WTC11 (cell line): Measurements from ENCODE around the gene USH1G. TPM values are rescaled to one million over a fixed set of nuclear protein-coding genes. Genes with fewer than 3 reads are reported as not detected.

ENCODE experiments used
- ATAC-seq: fragments of 200-7000 bp; cut with Tn5 transposase; 2 replicates; pipeline ENCODE4 v1.10.0; 2021; ENCODE audit warnings: mild to moderate bottlenecking, moderate library complexity
- CTCF ChIA-PET: fragments of 300-600 bp; sonication (Branson Sonifier 250); formaldehyde crosslinking; loops from one replicate; lab custom pipeline; 2021; ENCODE audit warnings: antibody characterized with exemption; lab: Charles Lee
- POLR2A ChIA-PET: fragments of 350-600 bp; sonication (Branson Sonifier 250); formaldehyde crosslinking; loops from one replicate; lab custom pipeline; 2021; ENCODE audit warnings: antibody characterized with exemption; lab: Charles Lee
- DNase-seq: peaks from one replicate; pipeline ENCODE4 v3.0.0; 2021; ENCODE audit warnings: low spot score
- H3K27ac Mint-ChIP-seq: 2 replicates; pipeline ENCODE4 v1.8.0; 2021; ENCODE audit warnings: mixed read lengths
- H3K27me3 Mint-ChIP-seq: 2 replicates; pipeline ENCODE4 v1.8.0; 2021; ENCODE audit warnings: low read depth, mild to moderate bottlenecking, moderate library complexity, mixed read lengths
- H3K36me3 Mint-ChIP-seq: 2 replicates; pipeline ENCODE4 v1.8.0; 2021; ENCODE audit warnings: mixed read lengths
- H3K4me1 Mint-ChIP-seq: 2 replicates; pipeline ENCODE4 v1.8.0; 2022; ENCODE audit warnings: mixed read lengths
- H3K4me3 Mint-ChIP-seq: 2 replicates; pipeline ENCODE4 v1.8.0; 2021; ENCODE audit warnings: mild to moderate bottlenecking, moderate library complexity, mixed read lengths
- H3K9me3 Mint-ChIP-seq: 2 replicates; pipeline ENCODE4 v1.8.0; 2021; ENCODE audit warnings: mixed read lengths
- ELF4 ChIP-seq: sonication (generic); formaldehyde crosslinking; IDR thresholded peaks from 2 replicates; pipeline ENCODE4 v1.8.1; 2022; ENCODE audit warnings: low read depth, mild to moderate bottlenecking, moderate library complexity, missing genetic modification reagents
- FOXK1 ChIP-seq: sonication (generic); formaldehyde crosslinking; IDR thresholded peaks from 2 replicates; pipeline ENCODE4 v1.8.0; 2022; ENCODE audit warnings: mild to moderate bottlenecking, moderate library complexity, missing genetic modification reagents
- IRF2 ChIP-seq: sonication (generic); formaldehyde crosslinking; IDR thresholded peaks from 2 replicates; pipeline ENCODE4 v1.8.0; 2022; ENCODE audit warnings: low read depth, missing genetic modification reagents, borderline replicate concordance
- JUN ChIP-seq: sonication (generic); formaldehyde crosslinking; IDR thresholded peaks from 2 replicates; pipeline ENCODE4 v1.8.0; 2023; ENCODE audit warnings: mild to moderate bottlenecking, missing genetic modification reagents
- KAT7 ChIP-seq: sonication (generic); formaldehyde crosslinking; IDR thresholded peaks from 2 replicates; pipeline ENCODE4 v1.8.1; 2023; ENCODE audit warnings: missing genetic modification reagents, mild to moderate bottlenecking, borderline replicate concordance
- MAX ChIP-seq: sonication (generic); formaldehyde crosslinking; IDR thresholded peaks from 2 replicates; pipeline ENCODE4 v1.8.0; 2022; ENCODE audit warnings: mild to moderate bottlenecking, missing genetic modification reagents
- NFATC4 ChIP-seq: fragments of 250-450 bp; sonication (Bioruptor Pico); IDR thresholded peaks from 2 replicates; pipeline ENCODE4 v1.9.0; 2021; ENCODE audit warnings: mild to moderate bottlenecking
- TCF7 ChIP-seq: sonication (generic); formaldehyde crosslinking; IDR thresholded peaks from 2 replicates; pipeline ENCODE4 v1.8.0; 2022; ENCODE audit warnings: mild to moderate bottlenecking, low read depth, missing genetic modification reagents, moderate library complexity
- TP53 ChIP-seq: sonication (generic); formaldehyde crosslinking; IDR thresholded peaks from 2 replicates; pipeline ENCODE4 v1.8.1; 2023; ENCODE audit warnings: mild to moderate bottlenecking, missing genetic modification reagents
- ZNF416 ChIP-seq: fragments of 250-450 bp; sonication (Bioruptor Pico); IDR thresholded peaks from 2 replicates; pipeline ENCODE4 v1.9.0; 2021; ENCODE audit warnings: mild to moderate bottlenecking, inconsistent platforms
- ZNF425 ChIP-seq: fragments of 250-450 bp; sonication (Bioruptor Pico); conservative IDR thresholded peaks from 2 replicates; pipeline ENCODE4 v1.9.0; 2021; ENCODE audit warnings: mild to moderate bottlenecking
- ZNF671 ChIP-seq: fragments of 250-450 bp; sonication (Bioruptor Pico); IDR thresholded peaks from 2 replicates; pipeline ENCODE4 v1.8.0; 2021; ENCODE audit warnings: mild to moderate bottlenecking
- total RNA-seq: library from RNA; stranded (reverse); gene quantifications from 3 replicates; pipeline ENCODE4 v1.2.3, GENCODE V29; 2021
- TF ChIP-seq, protein P1 (sequence below): fragments of 250-450 bp; sonication (Bioruptor Pico); IDR thresholded peaks from 2 replicates; pipeline ENCODE4 v1.9.0; 2021; ENCODE audit warnings: mild to moderate bottlenecking
- TF ChIP-seq, protein P2 (sequence below): fragments of 250-450 bp; sonication (Bioruptor Pico); IDR thresholded peaks from 2 replicates; pipeline ENCODE4 v1.8.0; 2021; ENCODE audit warnings: mild to moderate bottlenecking
- TF ChIP-seq, protein P3 (sequence below): sonication (generic); formaldehyde crosslinking; IDR thresholded peaks from 2 replicates; pipeline ENCODE4 v1.8.0; 2023; ENCODE audit warnings: mild to moderate bottlenecking, missing genetic modification reagents
- TF ChIP-seq, protein P4 (sequence below): sonication (generic); formaldehyde crosslinking; IDR thresholded peaks from 2 replicates; pipeline ENCODE4 v1.8.1; 2022; ENCODE audit warnings: low read depth, missing genetic modification reagents, borderline replicate concordance

Gene USH1G
- total RNA-seq, 1 experiment from 2014 or later = 1.9 TPM

GRCh38 chr17:74871356-74872076, 51.5 kb downstream of the USH1G start:
- Mint-ChIP-seq H3K9me3 (no peaks in the 10 kb centered on the region), H3K4me1 (peaks cover 22% of the 10 kb centered on the region), H3K36me3 (peaks cover 15% of the 10 kb centered on the region), H3K27me3 (peaks cover 8% of the 10 kb centered on the region), H3K4me3 (peak overlapping the region; percentile 91), H3K27ac (peak overlapping the region; percentile 43; the same call in 1 of the 2 replicates)
- CTCF ChIA-PET = interaction anchor here (1.0 to 3.5 kb wide), 6 partner anchors 11 to 214 kb away, joined by 3 to 87 read pairs (median 6); partner anchors contain the start of genes GRIN2C and OTOP2
- ATAC-seq (no peak), DNase-seq (no peak)
- no peak for TF ChIP-seq ZNF671 (CRISPR knock-in tag)
- no peak for TF ChIP-seq KAT7
- no peak for TF ChIP-seq MAX (CRISPR knock-in tag)
- TF ChIP-seq ZNF416 (CRISPR knock-in tag) = no peak
- TF ChIP-seq, protein P1, sequence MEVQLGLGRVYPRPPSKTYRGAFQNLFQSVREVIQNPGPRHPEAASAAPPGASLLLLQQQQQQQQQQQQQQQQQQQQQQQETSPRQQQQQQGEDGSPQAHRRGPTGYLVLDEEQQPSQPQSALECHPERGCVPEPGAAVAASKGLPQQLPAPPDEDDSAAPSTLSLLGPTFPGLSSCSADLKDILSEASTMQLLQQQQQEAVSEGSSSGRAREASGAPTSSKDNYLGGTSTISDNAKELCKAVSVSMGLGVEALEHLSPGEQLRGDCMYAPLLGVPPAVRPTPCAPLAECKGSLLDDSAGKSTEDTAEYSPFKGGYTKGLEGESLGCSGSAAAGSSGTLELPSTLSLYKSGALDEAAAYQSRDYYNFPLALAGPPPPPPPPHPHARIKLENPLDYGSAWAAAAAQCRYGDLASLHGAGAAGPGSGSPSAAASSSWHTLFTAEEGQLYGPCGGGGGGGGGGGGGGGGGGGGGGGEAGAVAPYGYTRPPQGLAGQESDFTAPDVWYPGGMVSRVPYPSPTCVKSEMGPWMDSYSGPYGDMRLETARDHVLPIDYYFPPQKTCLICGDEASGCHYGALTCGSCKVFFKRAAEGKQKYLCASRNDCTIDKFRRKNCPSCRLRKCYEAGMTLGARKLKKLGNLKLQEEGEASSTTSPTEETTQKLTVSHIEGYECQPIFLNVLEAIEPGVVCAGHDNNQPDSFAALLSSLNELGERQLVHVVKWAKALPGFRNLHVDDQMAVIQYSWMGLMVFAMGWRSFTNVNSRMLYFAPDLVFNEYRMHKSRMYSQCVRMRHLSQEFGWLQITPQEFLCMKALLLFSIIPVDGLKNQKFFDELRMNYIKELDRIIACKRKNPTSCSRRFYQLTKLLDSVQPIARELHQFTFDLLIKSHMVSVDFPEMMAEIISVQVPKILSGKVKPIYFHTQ (CRISPR knock-in tag) = no peak
- TF ChIP-seq ZNF425 (CRISPR knock-in tag) = no peak
- no peak for TF ChIP-seq IRF2
- TF ChIP-seq NFATC4 (CRISPR knock-in tag) = no peak
- TF ChIP-seq JUN (CRISPR knock-in tag) = no peak
- TF ChIP-seq, protein P2, sequence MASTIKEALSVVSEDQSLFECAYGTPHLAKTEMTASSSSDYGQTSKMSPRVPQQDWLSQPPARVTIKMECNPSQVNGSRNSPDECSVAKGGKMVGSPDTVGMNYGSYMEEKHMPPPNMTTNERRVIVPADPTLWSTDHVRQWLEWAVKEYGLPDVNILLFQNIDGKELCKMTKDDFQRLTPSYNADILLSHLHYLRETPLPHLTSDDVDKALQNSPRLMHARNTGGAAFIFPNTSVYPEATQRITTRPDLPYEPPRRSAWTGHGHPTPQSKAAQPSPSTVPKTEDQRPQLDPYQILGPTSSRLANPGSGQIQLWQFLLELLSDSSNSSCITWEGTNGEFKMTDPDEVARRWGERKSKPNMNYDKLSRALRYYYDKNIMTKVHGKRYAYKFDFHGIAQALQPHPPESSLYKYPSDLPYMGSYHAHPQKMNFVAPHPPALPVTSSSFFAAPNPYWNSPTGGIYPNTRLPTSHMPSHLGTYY (CRISPR knock-in tag) = no peak
- no peak for TF ChIP-seq FOXK1 (CRISPR knock-in tag)
- TF ChIP-seq, protein P3, sequence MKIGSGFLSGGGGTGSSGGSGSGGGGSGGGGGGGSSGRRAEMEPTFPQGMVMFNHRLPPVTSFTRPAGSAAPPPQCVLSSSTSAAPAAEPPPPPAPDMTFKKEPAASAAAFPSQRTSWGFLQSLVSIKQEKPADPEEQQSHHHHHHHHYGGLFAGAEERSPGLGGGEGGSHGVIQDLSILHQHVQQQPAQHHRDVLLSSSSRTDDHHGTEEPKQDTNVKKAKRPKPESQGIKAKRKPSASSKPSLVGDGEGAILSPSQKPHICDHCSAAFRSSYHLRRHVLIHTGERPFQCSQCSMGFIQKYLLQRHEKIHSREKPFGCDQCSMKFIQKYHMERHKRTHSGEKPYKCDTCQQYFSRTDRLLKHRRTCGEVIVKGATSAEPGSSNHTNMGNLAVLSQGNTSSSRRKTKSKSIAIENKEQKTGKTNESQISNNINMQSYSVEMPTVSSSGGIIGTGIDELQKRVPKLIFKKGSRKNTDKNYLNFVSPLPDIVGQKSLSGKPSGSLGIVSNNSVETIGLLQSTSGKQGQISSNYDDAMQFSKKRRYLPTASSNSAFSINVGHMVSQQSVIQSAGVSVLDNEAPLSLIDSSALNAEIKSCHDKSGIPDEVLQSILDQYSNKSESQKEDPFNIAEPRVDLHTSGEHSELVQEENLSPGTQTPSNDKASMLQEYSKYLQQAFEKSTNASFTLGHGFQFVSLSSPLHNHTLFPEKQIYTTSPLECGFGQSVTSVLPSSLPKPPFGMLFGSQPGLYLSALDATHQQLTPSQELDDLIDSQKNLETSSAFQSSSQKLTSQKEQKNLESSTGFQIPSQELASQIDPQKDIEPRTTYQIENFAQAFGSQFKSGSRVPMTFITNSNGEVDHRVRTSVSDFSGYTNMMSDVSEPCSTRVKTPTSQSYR = no peak
- TF ChIP-seq, protein P4, sequence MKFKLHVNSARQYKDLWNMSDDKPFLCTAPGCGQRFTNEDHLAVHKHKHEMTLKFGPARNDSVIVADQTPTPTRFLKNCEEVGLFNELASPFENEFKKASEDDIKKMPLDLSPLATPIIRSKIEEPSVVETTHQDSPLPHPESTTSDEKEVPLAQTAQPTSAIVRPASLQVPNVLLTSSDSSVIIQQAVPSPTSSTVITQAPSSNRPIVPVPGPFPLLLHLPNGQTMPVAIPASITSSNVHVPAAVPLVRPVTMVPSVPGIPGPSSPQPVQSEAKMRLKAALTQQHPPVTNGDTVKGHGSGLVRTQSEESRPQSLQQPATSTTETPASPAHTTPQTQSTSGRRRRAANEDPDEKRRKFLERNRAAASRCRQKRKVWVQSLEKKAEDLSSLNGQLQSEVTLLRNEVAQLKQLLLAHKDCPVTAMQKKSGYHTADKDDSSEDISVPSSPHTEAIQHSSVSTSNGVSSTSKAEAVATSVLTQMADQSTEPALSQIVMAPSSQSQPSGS = no peak
- no peak for TF ChIP-seq TP53 (CRISPR knock-in tag)
- TF ChIP-seq ELF4 (CRISPR knock-in tag) = no peak
- TF ChIP-seq TCF7 (CRISPR knock-in tag) = no peak
- POLR2A ChIA-PET = interaction anchor here (0.6 kb wide), 1 partner anchor 24 kb away, joined by 3 read pairs; no protein-coding TSS in a partner anchor
